MM.1S (cell line): ENCODE measurements around the gene TMPRSS9.

Experiments
- DNase-seq: peaks from one replicate; pipeline ENCODE4 v3.0.0-alpha.2; 2015
- H2AFZ ChIP-seq: fragments of 300-600 bp; sonication (generic); 2 replicates; pipeline ENCODE4 v1.6.0; 2016; ENCODE audit warnings: antibody characterized with exemption, low read length
- H3F3A ChIP-seq: fragments of 300-600 bp; sonication (generic); 2 replicates; pipeline ENCODE4 v1.6.1; 2016; ENCODE audit warnings: mild to moderate bottlenecking, antibody characterized with exemption, low read length, moderate library complexity, mixed read lengths; ENCODE audit not compliant: insufficient read depth
- H3K27ac ChIP-seq: fragments of 300-600 bp; sonication (generic); 2 replicates; pipeline ENCODE4 v1.5.1; 2016; ENCODE audit warnings: mild to moderate bottlenecking, low read length
- H3K27me3 ChIP-seq: fragments of 300-600 bp; sonication (generic); replicated peaks from 2 replicates; pipeline ENCODE4 v1.6.0; 2016; ENCODE audit warnings: low read length; ENCODE audit not compliant: insufficient read depth
- H3K36me3 ChIP-seq: fragments of 300-600 bp; sonication (generic); replicated peaks from 2 replicates; pipeline ENCODE4 v1.6.1; 2016; ENCODE audit warnings: mild to moderate bottlenecking, low read length, mixed read lengths; ENCODE audit not compliant: insufficient read depth
- H3K4me1 ChIP-seq: fragments of 300-600 bp; sonication (generic); 2 replicates; pipeline ENCODE4 v1.6.1; 2016; ENCODE audit warnings: low read length, mixed read lengths
- H3K4me2 ChIP-seq: fragments of 300-600 bp; sonication (generic); 2 replicates; pipeline ENCODE4 v1.6.0; 2016; ENCODE audit warnings: low read depth, low read length
- H3K4me3 ChIP-seq: fragments of 300-600 bp; sonication (generic); 2 replicates; pipeline ENCODE4 v1.5.1; 2016; ENCODE audit warnings: low read length, mixed read lengths
- H3K79me2 ChIP-seq: fragments of 300-600 bp; sonication (generic); 2 replicates; pipeline ENCODE4 v1.6.1; 2016; ENCODE audit warnings: mixed run types, low read length, mixed read lengths
- H3K9ac ChIP-seq: fragments of 300-600 bp; sonication (generic); 2 replicates; pipeline ENCODE4 v1.6.1; 2016; ENCODE audit warnings: low read length, mixed read lengths
- H3K9me2 ChIP-seq: fragments of 300-600 bp; sonication (generic); replicated peaks from 2 replicates; pipeline ENCODE4 v1.6.1; 2016; ENCODE audit warnings: mild to moderate bottlenecking, low read length, mixed read lengths; ENCODE audit not compliant: insufficient read depth
- H3K9me3 ChIP-seq: fragments of 300-600 bp; sonication (generic); replicated peaks from 2 replicates; pipeline ENCODE4 v1.6.1; 2016; ENCODE audit warnings: mild to moderate bottlenecking, low read length, mixed read lengths; ENCODE audit not compliant: insufficient read depth
- H4K20me1 ChIP-seq: fragments of 300-600 bp; sonication (generic); 2 replicates; pipeline ENCODE4 v1.6.1; 2016; ENCODE audit warnings: mild to moderate bottlenecking, low read length, moderate library complexity, mixed read lengths; ENCODE audit not compliant: insufficient read depth
- CTCF ChIP-seq: fragments of 300-600 bp; sonication (generic); IDR thresholded peaks from 2 replicates; pipeline ENCODE4 v1.5.1; 2016; ENCODE audit warnings: antibody characterized with exemption, low read length, mixed read lengths
- EZH2 ChIP-seq: fragments of 300-600 bp; sonication (generic); optimal IDR thresholded peaks from 2 replicates; pipeline ENCODE3; 2017; ENCODE audit warnings: low read depth, mild to moderate bottlenecking, antibody characterized with exemption, low read length, mixed read lengths
- EZH2phosphoT487 ChIP-seq: fragments of 300-600 bp; sonication (generic); IDR thresholded peaks from 2 replicates; pipeline ENCODE4 v1.6.1; 2018; ENCODE audit warnings: antibody characterized with exemption, low read length

The TMPRSS9 gene

GRCh38 chr19:2409352-2409912, 49.4 kb downstream of the TMPRSS9 start:
- H3K4me3 ChIP-seq: no peak overlapping the region
- H3K27me3 ChIP-seq: no peaks in the 10 kb centered on the region
- H3K9ac ChIP-seq: no peak overlapping the region
- DNase-seq: no peak
- H4K20me1 ChIP-seq: no peaks in the 10 kb centered on the region
- H3K9me3 ChIP-seq: no peaks in the 10 kb centered on the region
- no peaks in the 10 kb centered on the region for H3K36me3 ChIP-seq
- H3K27ac ChIP-seq: no peak overlapping the region
- no peaks in the 10 kb centered on the region for H3K79me2 ChIP-seq
- TF ChIP-seq EZH2phosphoT487 (no peak), EZH2 (no peak), CTCF (no peak)
- H3K4me2 ChIP-seq: no peak overlapping the region
- H3K9me2 ChIP-seq: no peaks in the 10 kb centered on the region
- H2AFZ ChIP-seq: no peak overlapping the region
- H3K4me1 ChIP-seq: no peaks in the 10 kb centered on the region
- peaks cover 6% of the 10 kb centered on the region; the same call in 1 of the 2 replicates for H3F3A ChIP-seq

GRCh38 chr19:2410023-2410422, 50.0 kb downstream of the TMPRSS9 start:
- Histone ChIP-seq H3K9me2 (no peaks in the 10 kb centered on the region), H3K4me3 (no peak overlapping the region), H4K20me1 (no peaks in the 10 kb centered on the region), H3K27me3 (no peaks in the 10 kb centered on the region), H3F3A (peaks cover 6% of the 10 kb centered on the region; the same call in 1 of the 2 replicates), H3K27ac (no peak overlapping the region), H3K36me3 (no peaks in the 10 kb centered on the region), H3K79me2 (no peaks in the 10 kb centered on the region), H3K9me3 (no peaks in the 10 kb centered on the region), H3K4me2 (no peak overlapping the region), H3K9ac (no peak overlapping the region), H2AFZ (no peak overlapping the region), H3K4me1 (no peaks in the 10 kb centered on the region)
- no peak for DNase-seq
- TF ChIP-seq EZH2phosphoT487: no peak
- no peak for TF ChIP-seq EZH2
- no peak for TF ChIP-seq CTCF

- Histone ChIP-seq H3K9me3 (no peaks in the 10 kb centered on the region), H3K27me3 (no peaks in the 10 kb centered on the region), H3K4me1 (no peaks in the 10 kb centered on the region), H3K79me2 (no peaks in the 10 kb centered on the region), H3K9me2 (no peaks in the 10 kb centered on the region), H3K9ac (no peak overlapping the region), H3F3A (peaks cover 6% of the 10 kb centered on the region; the same call in 1 of the 2 replicates), H2AFZ (no peak overlapping the region), H3K27ac (no peak overlapping the region), H3K36me3 (no peaks in the 10 kb centered on the region), H3K4me3 (no peak overlapping the region), H4K20me1 (no peaks in the 10 kb centered on the region), H3K4me2 (no peak overlapping the region)
- TF ChIP-seq EZH2phosphoT487 (no peak), EZH2 (no peak), CTCF (no peak)
- no peak for DNase-seq
Measured at GRCh38 chr19:2411709-2412108, 51.6 kb downstream of the TMPRSS9 start.
